IMR-90 (cell line): Measurements from ENCODE around the gene SSNA1. TPM values are rescaled to one million over a fixed set of nuclear protein-coding genes. Genes with fewer than 3 reads are reported as not detected.

Experiments used
- ATAC-seq: fragments of 200-7000 bp; cut with Tn5 transposase; 2 replicates; pipeline ENCODE4 v1.9.1; 2020; ENCODE audit warnings: low read depth, mild to moderate bottlenecking, moderate library complexity
- BruUV-seq: library from RNA; stranded (reverse); fragments of 400-500 nt; replicated peaks from 2 replicates; lab custom pipeline; 2021; lab: Mats Ljungman, UMichigan
- CTCF ChIA-PET: fragments of 300-600 bp; formaldehyde crosslinking; extraction: SDS; loops from one replicate; lab custom pipeline; 2021; ENCODE audit warnings: antibody characterized with exemption; lab: Yijun Ruan, JAX
- POLR2A ChIA-PET: fragments of 300-600 bp; sonication (Branson Sonifier 250); formaldehyde crosslinking; loops from one replicate; lab custom pipeline; 2022; ENCODE audit warnings: antibody characterized with exemption; ENCODE audit not compliant: unreplicated experiment; lab: Charles Lee
- DNase-seq: peaks from one replicate; pipeline ENCODE4 v3.0.0; 2013
- H2AFZ ChIP-seq: replicated peaks from 2 replicates; pipeline ENCODE3; 2013; ENCODE audit warnings: low read length, mild to moderate bottlenecking; ENCODE audit not compliant: poor library complexity
- H2AK5ac ChIP-seq: 2 replicates; pipeline ENCODE4 v1.6.1; 2013; ENCODE audit warnings: low read depth, low read length, inconsistent platforms
- H2AK9ac ChIP-seq: replicated peaks from 2 replicates; pipeline ENCODE3; 2013; ENCODE audit warnings: mild to moderate bottlenecking, low read depth, low read length, moderate library complexity; ENCODE audit not compliant: poor library complexity
- H2BK120ac ChIP-seq: 2 replicates; pipeline ENCODE4 v1.6.1; 2013; ENCODE audit warnings: low read depth, low read length, inconsistent platforms
- H2BK15ac ChIP-seq: 3 replicates; pipeline ENCODE4 v1.6.1; 2013; ENCODE audit warnings: low read depth, low read length, inconsistent platforms
- H2BK20ac ChIP-seq: 2 replicates; pipeline ENCODE4 v1.6.1; 2013; ENCODE audit warnings: low read depth, mild to moderate bottlenecking, inconsistent platforms, low read length, moderate library complexity
- H2BK5ac ChIP-seq: 2 replicates; pipeline ENCODE4 v1.6.1; 2013; ENCODE audit warnings: mild to moderate bottlenecking, low read depth, low read length, inconsistent platforms; ENCODE audit not compliant: poor library complexity, severe bottlenecking
- H3K14ac ChIP-seq: replicated peaks from 2 replicates; pipeline ENCODE4 v1.6.1; 2013; ENCODE audit warnings: low read depth, low read length, inconsistent platforms
- H3K18ac ChIP-seq: 2 replicates; pipeline ENCODE4 v1.6.1; 2013; ENCODE audit warnings: low read depth, low read length, control low read depth
- H3K23ac ChIP-seq: 2 replicates; pipeline ENCODE4 v1.6.1; 2013; ENCODE audit warnings: low read depth, low read length, inconsistent platforms
- H3K27ac ChIP-seq: 2 replicates; pipeline ENCODE4 v1.5.1; 2013; ENCODE audit warnings: mild to moderate bottlenecking, control low read depth, low read length; ENCODE audit not compliant: insufficient read depth
- H3K27me3 ChIP-seq: 2 replicates; pipeline ENCODE4 v1.6.1; 2013; ENCODE audit warnings: low read length; ENCODE audit not compliant: control insufficient read depth, insufficient read depth
- H3K36me3 ChIP-seq: 2 replicates; pipeline ENCODE4 v1.6.1; 2013; ENCODE audit warnings: low read length, mixed read lengths; ENCODE audit not compliant: control insufficient read depth, insufficient read depth
- H3K4ac ChIP-seq: 2 replicates; pipeline ENCODE4 v1.6.1; 2013; ENCODE audit warnings: low read depth, low read length, inconsistent platforms
- H3K4me1 ChIP-seq: 2 replicates; pipeline ENCODE4 v1.6.1; 2013; ENCODE audit warnings: low read length, mixed read lengths; ENCODE audit not compliant: control insufficient read depth, insufficient read depth
- H3K4me2 ChIP-seq: 2 replicates; pipeline ENCODE4 v1.6.1; 2013; ENCODE audit warnings: low read depth, mild to moderate bottlenecking, control low read depth, low read length, moderate library complexity
- H3K4me3 ChIP-seq: 2 replicates; pipeline ENCODE4 v1.5.1; 2013; ENCODE audit warnings: low read depth, mild to moderate bottlenecking, control low read depth, low read length, moderate library complexity; ENCODE audit not compliant: insufficient read depth
- H3K56ac ChIP-seq: 2 replicates; pipeline ENCODE4 v1.6.1; 2013; ENCODE audit warnings: low read length, inconsistent platforms; ENCODE audit not compliant: insufficient read depth; ENCODE audit errors: extremely low read depth
- H3K79me1 ChIP-seq, 2 experiments: 2 replicates each; pipeline ENCODE4 v1.6.1; 2013; ENCODE audit warnings: low read length in 2 of 2, inconsistent platforms in 1 of 2, low read depth in 1 of 2
- H3K9ac ChIP-seq: 2 replicates; pipeline ENCODE4 v1.6.1; 2013; ENCODE audit warnings: low read depth, low read length, control low read depth
- H3K9me1 ChIP-seq: 2 replicates; pipeline ENCODE4 v1.6.1; 2013; ENCODE audit warnings: low read length, inconsistent platforms; ENCODE audit not compliant: insufficient read depth
- H3K9me3 ChIP-seq: 2 replicates; pipeline ENCODE4 v1.6.1; 2013; ENCODE audit warnings: low read length; ENCODE audit not compliant: control insufficient read depth, insufficient read depth
- H4K20me1 ChIP-seq: 2 replicates; pipeline ENCODE4 v1.6.1; 2013; ENCODE audit warnings: low read length, inconsistent platforms; ENCODE audit not compliant: insufficient read depth
- H4K5ac ChIP-seq: 2 replicates; pipeline ENCODE4 v1.6.1; 2013; ENCODE audit warnings: mild to moderate bottlenecking, low read depth, low read length, control low read depth
- H4K8ac ChIP-seq, 2 experiments: 2 replicates each; pipeline ENCODE4 v1.6.1; 2013; ENCODE audit warnings: low read depth in 2 of 2, low read length in 2 of 2, control low read depth in 1 of 2, inconsistent platforms in 1 of 2
- H4K91ac ChIP-seq: 2 replicates; pipeline ENCODE4 v1.6.1; 2013; ENCODE audit warnings: low read depth, low read length, inconsistent platforms; ENCODE audit not compliant: insufficient read depth
- BHLHE40 ChIP-seq: fragments of 150-350 bp; IDR thresholded peaks from 2 replicates; pipeline ENCODE4 v1.6.1; 2016; ENCODE audit warnings: mild to moderate bottlenecking, low read depth, low read length
- CHD1 ChIP-seq: IDR thresholded peaks from 2 replicates; pipeline ENCODE4 v1.6.1; 2012; ENCODE audit warnings: low read depth, low read length, improper control_type of control experiment
- MAFK ChIP-seq: IDR thresholded peaks from 2 replicates; pipeline ENCODE4 v1.6.1; 2012; ENCODE audit warnings: low read depth, low read length, improper control_type of control experiment
- MAZ ChIP-seq: IDR thresholded peaks from 2 replicates; pipeline ENCODE4 v1.6.1; 2012; ENCODE audit warnings: low read depth, mild to moderate bottlenecking, low read length, improper control_type of control experiment, moderate library complexity, borderline replicate concordance
- MXI1 ChIP-seq: IDR thresholded peaks from 2 replicates; pipeline ENCODE4 v1.6.1; 2012; ENCODE audit warnings: low read depth, mild to moderate bottlenecking, low read length, moderate library complexity, borderline replicate concordance
- NFE2L2 ChIP-seq: fragments of 150-350 bp; IDR thresholded peaks from 2 replicates; pipeline ENCODE4 v1.6.1; 2016; ENCODE audit warnings: low read depth, mild to moderate bottlenecking, low read length
- POLR2A ChIP-seq: IDR thresholded peaks from 2 replicates; pipeline ENCODE4 v1.6.1; 2012; ENCODE audit warnings: mild to moderate bottlenecking, low read depth, low read length
- WGBS, 2 experiments: methylation state at CpG; one replicate each; pipeline versions ENCODE4 v1.1.5 to v1.1.7; 2013; ENCODE audit warnings: missing lambda C conversion rate in 2 of 2; ENCODE audit not compliant: insufficient read length in 1 of 2; ENCODE audit errors: extremely low coverage in 2 of 2; 5-methylcytosine and 5-hydroxymethylcytosine counted together
- dilution Hi-C: fragments of 300-500 bp; cut with HindIII; formaldehyde crosslinking; loops from one replicate; pipeline ENCODE4 v1.14.3; 2018; ENCODE audit warnings: low sequenced_read_pairs; ENCODE audit not compliant: unreplicated experiment
- in situ Hi-C: fragments of 300-500 bp; cut with MboI; formaldehyde crosslinking; loops from 3 replicates; pipeline ENCODE4 v1.14.3; 2019; ENCODE audit warnings: low sequenced_read_pairs, inconsistent platforms, mixed read lengths
- intact Hi-C: fragments of 100-400 bp; cut with micrococcal nuclease; formaldehyde crosslinking; loops from 2 replicates; pipeline ENCODE4 v1.10.0; 2022
- polyA plus RNA-seq, 3 experiments: library from polyadenylated mRNA; depleted of rRNA; stranded (reverse); fragments of >200 nt; gene quantifications; 2 replicates each; pipeline ENCODE4 v1.2.3, GENCODE V29; 2012; ENCODE audit warnings: low replicate concordance in 1 of 3
- total RNA-seq: library from RNA; depleted of rRNA; stranded (reverse); fragments of >200 nt; gene quantifications from 2 replicates; pipeline ENCODE4 v1.2.3, GENCODE V29; 2012
- TF ChIP-seq, protein P1 (sequence below): conservative IDR thresholded peaks from 2 replicates; pipeline ENCODE4 v1.5.1; 2012; ENCODE audit warnings: mild to moderate bottlenecking, low read depth, low read length, improper control_type of control experiment
- TF ChIP-seq, protein P2 (sequence below): fragments of 150-350 bp; IDR thresholded peaks from 2 replicates; pipeline ENCODE4 v1.6.1; 2016; ENCODE audit warnings: low read depth, mild to moderate bottlenecking, low read length, moderate library complexity, borderline replicate concordance

Gene SSNA1
- total and polyA plus RNA-seq, 2 of the 4 experiments (the other 2 are of a cell fraction): 55.7 to 86.7 TPM

DNA sequence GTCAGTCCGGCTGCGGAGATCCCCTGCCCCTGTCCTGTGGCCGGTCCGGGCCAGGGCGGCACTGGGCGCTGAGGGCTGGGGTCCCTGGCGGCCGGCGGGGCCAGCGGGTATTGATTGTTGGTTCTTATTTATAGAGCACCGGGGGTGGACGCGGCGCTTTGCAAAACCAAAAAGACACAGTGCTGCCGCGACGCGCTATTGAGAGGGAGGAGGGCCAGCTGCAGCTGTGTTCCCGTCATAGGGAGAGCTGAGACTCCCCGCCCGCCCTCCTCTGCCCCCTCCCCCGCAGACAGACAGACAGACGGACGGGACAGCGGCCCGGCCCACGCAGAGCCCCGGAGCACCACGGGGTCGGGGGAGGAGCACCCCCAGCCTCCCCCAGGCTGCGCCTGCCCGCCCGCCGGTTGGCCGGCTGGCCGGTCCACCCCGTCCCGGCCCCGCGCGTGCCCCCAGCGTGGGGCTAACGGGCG, 21.2 kb upstream of the SSNA1 start:
- dilution Hi-C loops: no loop called here
- ATAC-seq: no peak
- BruUV-seq: no TSS peak

More for the DNA sequence above, 21.2 kb upstream of the SSNA1 start:
- Histone ChIP-seq H3K23ac (no peak overlapping the region), H3K9me1 (no peaks in the 10 kb centered on the region), H2BK120ac (no peak overlapping the region), H3K56ac (no peak overlapping the region), H4K91ac (no peak overlapping the region), H3K4me3 (no peak overlapping the region), H3K27me3 (peaks cover 91% of the 10 kb centered on the region), H2AK5ac (no peak overlapping the region), H3K4me2 (no peak overlapping the region), H3K27ac (no peak overlapping the region), H4K8ac (no peak overlapping the region), H4K20me1 (no peaks in the 10 kb centered on the region), H3K4me1 (peaks cover 4% of the 10 kb centered on the region; the same call in 1 of the 2 replicates), H3K36me3 (no peaks in the 10 kb centered on the region), H4K5ac (no peak overlapping the region), H2BK5ac (no peak overlapping the region), H3K18ac (no peak overlapping the region), H3K9me3 (no peaks in the 10 kb centered on the region), H3K14ac (no peak overlapping the region), H2BK20ac (no peak overlapping the region), H2AK9ac (no peak overlapping the region), H2AFZ (no peak overlapping the region), H3K4ac (no peak overlapping the region), H3K79me1 (no peaks in the 10 kb centered on the region), H2BK15ac (no peak overlapping the region), H3K9ac (no peak overlapping the region)
- POLR2A ChIA-PET: no interaction called here
- DNase-seq: no peak
- CTCF ChIA-PET: no interaction called here
- intact Hi-C loops: no loop called here
- in situ Hi-C loops: no loop called here
- WGBS, 2 experiments: no CpG with 5 or more reads among the region's 44 CpGs
- TF ChIP-seq MAFK (no peak), BHLHE40 (no peak), MXI1 (no peak), NFE2L2 (no peak), CHD1 (no peak), MAZ (no peak), POLR2A (no peak)
- TF ChIP-seq, protein P1, sequence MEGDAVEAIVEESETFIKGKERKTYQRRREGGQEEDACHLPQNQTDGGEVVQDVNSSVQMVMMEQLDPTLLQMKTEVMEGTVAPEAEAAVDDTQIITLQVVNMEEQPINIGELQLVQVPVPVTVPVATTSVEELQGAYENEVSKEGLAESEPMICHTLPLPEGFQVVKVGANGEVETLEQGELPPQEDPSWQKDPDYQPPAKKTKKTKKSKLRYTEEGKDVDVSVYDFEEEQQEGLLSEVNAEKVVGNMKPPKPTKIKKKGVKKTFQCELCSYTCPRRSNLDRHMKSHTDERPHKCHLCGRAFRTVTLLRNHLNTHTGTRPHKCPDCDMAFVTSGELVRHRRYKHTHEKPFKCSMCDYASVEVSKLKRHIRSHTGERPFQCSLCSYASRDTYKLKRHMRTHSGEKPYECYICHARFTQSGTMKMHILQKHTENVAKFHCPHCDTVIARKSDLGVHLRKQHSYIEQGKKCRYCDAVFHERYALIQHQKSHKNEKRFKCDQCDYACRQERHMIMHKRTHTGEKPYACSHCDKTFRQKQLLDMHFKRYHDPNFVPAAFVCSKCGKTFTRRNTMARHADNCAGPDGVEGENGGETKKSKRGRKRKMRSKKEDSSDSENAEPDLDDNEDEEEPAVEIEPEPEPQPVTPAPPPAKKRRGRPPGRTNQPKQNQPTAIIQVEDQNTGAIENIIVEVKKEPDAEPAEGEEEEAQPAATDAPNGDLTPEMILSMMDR: no peak
- TF ChIP-seq, protein P2, sequence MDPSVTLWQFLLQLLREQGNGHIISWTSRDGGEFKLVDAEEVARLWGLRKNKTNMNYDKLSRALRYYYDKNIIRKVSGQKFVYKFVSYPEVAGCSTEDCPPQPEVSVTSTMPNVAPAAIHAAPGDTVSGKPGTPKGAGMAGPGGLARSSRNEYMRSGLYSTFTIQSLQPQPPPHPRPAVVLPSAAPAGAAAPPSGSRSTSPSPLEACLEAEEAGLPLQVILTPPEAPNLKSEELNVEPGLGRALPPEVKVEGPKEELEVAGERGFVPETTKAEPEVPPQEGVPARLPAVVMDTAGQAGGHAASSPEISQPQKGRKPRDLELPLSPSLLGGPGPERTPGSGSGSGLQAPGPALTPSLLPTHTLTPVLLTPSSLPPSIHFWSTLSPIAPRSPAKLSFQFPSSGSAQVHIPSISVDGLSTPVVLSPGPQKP: no peak
